SK-N-SH (cell line): Measurements from ENCODE around the gene VKORC1L1.
"Not testable (repeated sequence)": the region's sequence is repeated elsewhere in the genome, so short reads cannot be mapped to it uniquely, and the experiment has no call there.

Source experiments
- POLR2AphosphoS5 ChIP-seq: IDR thresholded peaks from 2 replicates; pipeline ENCODE4 v1.6.1; 2012; ENCODE audit warnings: low read depth, low read length
- RAD21 ChIP-seq: IDR thresholded peaks from 2 replicates; pipeline ENCODE4 v1.6.1; 2012; ENCODE audit warnings: mild to moderate bottlenecking, low read length
- SMC3 ChIP-seq: IDR thresholded peaks from 2 replicates; pipeline ENCODE4 v1.6.1; 2012; ENCODE audit warnings: low read depth, low read length, improper control_type of control experiment

DNA sequence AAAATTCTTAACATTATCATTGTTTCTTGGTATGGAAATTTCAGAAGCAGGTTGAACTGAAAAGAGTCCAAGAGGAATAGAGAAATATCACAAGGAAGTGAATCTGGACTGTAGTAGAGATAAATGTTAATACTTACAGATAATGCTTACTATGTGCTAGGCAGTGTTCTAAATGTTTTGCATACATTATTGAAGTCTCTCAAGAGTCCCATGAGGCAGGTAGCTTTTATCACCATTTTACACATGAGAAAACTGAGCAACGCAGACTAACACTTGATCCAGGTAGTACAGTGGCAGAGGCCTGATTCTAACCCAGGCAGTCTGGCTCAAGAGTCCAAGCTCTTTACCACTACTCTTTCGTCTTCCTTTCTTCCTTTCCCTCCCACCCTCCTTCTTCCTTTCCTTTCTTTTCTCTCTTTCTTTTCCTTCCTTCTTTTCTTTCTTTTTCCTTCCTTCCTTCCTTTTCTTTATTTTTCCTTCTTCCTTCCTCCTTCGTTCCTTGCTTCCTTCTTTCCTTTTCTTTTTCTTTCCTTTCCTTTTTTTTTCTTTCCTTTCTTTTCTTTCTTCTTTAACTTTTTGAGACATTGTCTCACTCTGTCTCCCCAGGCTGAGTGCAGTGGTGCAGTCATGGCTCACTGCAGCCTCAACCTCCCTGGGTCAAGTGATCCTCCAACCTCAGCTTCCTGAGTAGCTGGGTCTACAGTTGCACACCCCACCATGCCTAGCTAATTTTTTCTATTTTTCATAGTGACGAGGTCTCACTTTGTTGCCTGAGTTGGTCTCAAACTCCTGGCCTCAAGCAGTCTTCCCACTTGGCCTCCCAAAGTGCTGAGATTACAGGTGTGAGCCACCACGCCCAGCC, 6.6 kb downstream of the VKORC1L1 start:
- not testable (repeated sequence) for TF ChIP-seq RAD21, SMC3, POLR2AphosphoS5
